ENCODE measurements around the gene GMDS. TPM values are rescaled to one million over a fixed set of nuclear protein-coding genes. Genes with fewer than 3 reads are reported as not detected.

GMDS gene
- total RNA-seq, 1 donor from 2014 or later, result 34.0 TPM

- Mint-ChIP-seq H3K36me3 (ENCODE audit: low read depth) (peaks cover 10% of the 10 kb centered on the region), H3K9me3 (ENCODE audit: low read depth) (no peaks in the 10 kb centered on the region), H3K27ac (ENCODE audit: unreplicated experiment) (no peak overlapping the region), H3K4me1 (ENCODE audit: low read depth) (peaks cover 4% of the 10 kb centered on the region), H3K4me3 (ENCODE audit: unreplicated experiment) (no peak overlapping the region), H3K27me3 (ENCODE audit: low read depth) (no peaks in the 10 kb centered on the region)
- TF ChIP-seq CTCF (IDR thresholded peaks at IDR 0.05), result no peak
- no peak for DNase-seq (ENCODE audit: low spot score)
Observed at GRCh38 chr6:1715336-1715735, 530.1 kb downstream of the GMDS start.

DNA sequence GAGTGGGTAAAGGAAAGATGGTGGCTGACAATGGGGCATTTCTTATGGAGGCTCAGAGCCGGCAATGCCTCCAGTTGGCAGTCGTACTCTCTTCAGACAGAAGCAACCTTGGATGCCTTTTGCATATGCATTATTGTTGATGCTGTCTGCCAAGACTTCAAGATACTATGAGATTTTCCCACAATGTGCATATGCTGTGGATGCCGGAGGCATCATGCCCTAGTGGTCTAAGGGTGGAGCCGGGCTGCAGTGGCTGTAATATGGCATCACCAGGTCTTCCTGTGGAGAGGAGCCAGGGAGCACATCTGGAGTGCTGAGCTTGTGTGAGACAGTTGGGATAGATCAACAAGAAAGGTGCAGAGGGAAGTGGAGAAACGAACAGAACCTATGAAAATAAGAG is 530.8 kb downstream of the GMDS start:
- Mint-ChIP-seq H3K27me3 (ENCODE audit: low read depth) (no peaks in the 10 kb centered on the region), H3K27ac (ENCODE audit: unreplicated experiment) (no peak overlapping the region), H3K4me3 (ENCODE audit: unreplicated experiment) (no peak overlapping the region), H3K4me1 (ENCODE audit: low read depth) (no peaks in the 10 kb centered on the region), H3K9me3 (ENCODE audit: low read depth) (no peaks in the 10 kb centered on the region), H3K36me3 (ENCODE audit: low read depth) (peaks cover 10% of the 10 kb centered on the region)
- DNase-seq (ENCODE audit: low spot score), result no peak
- TF ChIP-seq CTCF (IDR thresholded peaks at IDR 0.05), result no peak

DNA sequence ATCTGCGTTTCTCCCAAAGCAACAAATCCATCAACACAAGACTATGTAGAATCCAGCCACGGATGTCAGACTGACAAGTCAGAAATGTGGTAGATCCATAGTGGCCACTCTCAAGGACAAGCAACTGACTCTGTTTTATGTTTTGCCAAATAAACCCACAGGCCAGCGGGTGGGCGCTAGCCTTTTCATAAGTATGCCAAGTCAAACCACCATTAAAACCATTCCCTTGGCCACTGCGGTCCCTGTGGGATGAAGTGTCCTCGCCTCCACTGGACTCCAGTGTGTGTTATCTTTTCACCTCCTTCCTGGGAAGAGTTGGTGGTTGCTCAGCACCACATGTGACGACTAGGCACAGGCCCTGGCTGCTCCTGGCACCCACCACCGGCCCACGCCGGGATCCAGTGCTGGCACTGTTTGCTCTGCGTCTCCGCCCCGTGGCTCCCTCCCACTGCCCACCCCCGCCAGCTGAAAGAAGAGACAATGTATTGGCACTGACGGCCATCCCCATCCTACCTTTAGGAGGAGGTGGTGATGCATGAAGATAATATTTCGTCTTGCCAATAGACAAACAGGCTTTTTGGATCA is 532.3 kb downstream of the GMDS start:
- no peak for TF ChIP-seq CTCF (IDR thresholded peaks at IDR 0.05)
- no peak overlapping the region for H3K4me3 Mint-ChIP-seq (ENCODE audit: unreplicated experiment)
- no peaks in the 10 kb centered on the region for H3K9me3 Mint-ChIP-seq (ENCODE audit: low read depth)
- peaks cover 8% of the 10 kb centered on the region for H3K36me3 Mint-ChIP-seq (ENCODE audit: low read depth)
- no peak overlapping the region for H3K27ac Mint-ChIP-seq (ENCODE audit: unreplicated experiment)
- H3K4me1 Mint-ChIP-seq (ENCODE audit: low read depth), result no peaks in the 10 kb centered on the region
- H3K27me3 Mint-ChIP-seq (ENCODE audit: low read depth), result no peaks in the 10 kb centered on the region
- no peak for DNase-seq (ENCODE audit: low spot score)

- H3K27me3 Mint-ChIP-seq (ENCODE audit: low read depth), result no peaks in the 10 kb centered on the region
Observed at GRCh38 chr6:1712451-1712850, 533.0 kb downstream of the GMDS start.

GRCh38 chr6:1711136-1711535 is 534.3 kb downstream of the GMDS start:
- Mint-ChIP-seq H3K4me1 (ENCODE audit: low read depth) (no peaks in the 10 kb centered on the region), H3K36me3 (ENCODE audit: low read depth) (peaks cover 3% of the 10 kb centered on the region), H3K4me3 (ENCODE audit: unreplicated experiment) (no peak overlapping the region), H3K27me3 (ENCODE audit: low read depth) (no peaks in the 10 kb centered on the region), H3K9me3 (ENCODE audit: low read depth) (no peaks in the 10 kb centered on the region), H3K27ac (ENCODE audit: unreplicated experiment) (no peak overlapping the region)
- TF ChIP-seq CTCF (IDR thresholded peaks at IDR 0.05), result no peak
- no peak for DNase-seq (ENCODE audit: low spot score)

More at GRCh38 chr6:1712451-1712850, 533.0 kb downstream of the GMDS start:
- no peak overlapping the region for H3K27ac Mint-ChIP-seq (ENCODE audit: unreplicated experiment)
- H3K9me3 Mint-ChIP-seq (ENCODE audit: low read depth), result no peaks in the 10 kb centered on the region
- TF ChIP-seq CTCF (IDR thresholded peaks at IDR 0.05), result no peak
- no peak overlapping the region for H3K4me3 Mint-ChIP-seq (ENCODE audit: unreplicated experiment)
- no peak for DNase-seq (ENCODE audit: low spot score)
- H3K36me3 Mint-ChIP-seq (ENCODE audit: low read depth), result peaks cover 8% of the 10 kb centered on the region
- no peaks in the 10 kb centered on the region for H3K4me1 Mint-ChIP-seq (ENCODE audit: low read depth)
